HEK293 (cell line): ENCODE results near the gene ARMC12.

Experiments
- CTCF ChIA-PET: fragments of 350-600 bp; formaldehyde crosslinking; extraction: SDS; loops from one replicate; lab custom pipeline; 2021; ENCODE audit warnings: antibody characterized with exemption; lab: Yijun Ruan, JAX
- POLR2A ChIA-PET: fragments of 300-600 bp; formaldehyde crosslinking; extraction: SDS; loops from one replicate; lab custom pipeline; 2020; ENCODE audit warnings: antibody characterized with exemption, inconsistent platforms; lab: Yijun Ruan, JAX
- H3K27ac ChIP-seq: fragments of 200-500 bp; sonication (Bioruptor generic); 2 replicates; pipeline ENCODE4 v1.5.1; 2014; ENCODE audit warnings: low read depth, low read length, control low read depth, inconsistent platforms; ENCODE audit errors: extremely low read depth
- H3K36me3 ChIP-seq, 2 experiments: fragments of 200-500 bp in 1 of 2; sonication (Bioruptor generic) in 1 of 2; 1 replicate in 1 of 2; 2 replicates in 1 of 2; pipeline ENCODE4 v1.5.1; 2014 to 2017; ENCODE audit warnings: inconsistent platforms in 2 of 2, low read length in 2 of 2; ENCODE audit not compliant: control insufficient read depth in 2 of 2, insufficient read depth in 1 of 2
- H3K4me1 ChIP-seq: fragments of 200-500 bp; sonication (Bioruptor generic); 2 replicates; pipeline ENCODE4 v1.5.1; 2014; ENCODE audit warnings: mild to moderate bottlenecking, low read length, inconsistent platforms; ENCODE audit not compliant: control insufficient read depth, insufficient read depth
- H3K4me3 ChIP-seq: 2 replicates; pipeline ENCODE4 v1.5.1; 2011; ENCODE audit warnings: low read depth, mild to moderate bottlenecking, control low read depth, low read length, moderate library complexity
- H3K9me3 ChIP-seq: fragments of 200-500 bp; sonication (Bioruptor generic); 2 replicates; pipeline ENCODE4 v1.5.1; 2014; ENCODE audit warnings: low read depth, low read length, inconsistent platforms; ENCODE audit not compliant: control insufficient read depth, insufficient read depth
- PRDM6 ChIP-seq: fragments of 450-650 bp; formaldehyde crosslinking; IDR thresholded peaks from 2 replicates; pipeline ENCODE4 v1.5.1; 2017; ENCODE audit warnings: missing biosample characterization, missing genetic modification characterization
- YY2 ChIP-seq: fragments of 450-650 bp; formaldehyde crosslinking; IDR thresholded peaks from 2 replicates; pipeline ENCODE4 v1.5.1; 2016; ENCODE audit warnings: missing biosample characterization, missing genetic modification characterization
- ZBTB17 ChIP-seq: fragments of 450-650 bp; formaldehyde crosslinking; IDR thresholded peaks from 2 replicates; pipeline ENCODE4 v1.5.1; 2016; ENCODE audit warnings: missing biosample characterization, missing genetic modification characterization
- ZFHX2 ChIP-seq: fragments of 450-650 bp; formaldehyde crosslinking; conservative IDR thresholded peaks from 2 replicates; pipeline ENCODE4 v1.5.1; 2016; ENCODE audit warnings: missing biosample characterization, missing genetic modification characterization
- ZNF121 ChIP-seq: fragments of 450-650 bp; formaldehyde crosslinking; IDR thresholded peaks from 2 replicates; pipeline ENCODE4 v1.5.1; 2016; ENCODE audit warnings: missing biosample characterization, missing genetic modification characterization
- ZNF146 ChIP-seq: fragments of 450-650 bp; formaldehyde crosslinking; IDR thresholded peaks from 2 replicates; pipeline ENCODE4 v1.5.1; 2016; ENCODE audit warnings: missing biosample characterization, missing genetic modification characterization
- ZNF335 ChIP-seq: fragments of 450-650 bp; formaldehyde crosslinking; conservative IDR thresholded peaks from 2 replicates; pipeline ENCODE4 v1.5.1; 2016; ENCODE audit warnings: missing biosample characterization, missing genetic modification characterization
- ZNF548 ChIP-seq: fragments of 450-650 bp; formaldehyde crosslinking; IDR thresholded peaks from 2 replicates; pipeline ENCODE4 v1.5.1; 2016; ENCODE audit warnings: missing biosample characterization, missing genetic modification characterization
- ZNF639 ChIP-seq: fragments of 450-650 bp; formaldehyde crosslinking; IDR thresholded peaks from 2 replicates; pipeline ENCODE4 v1.5.1; 2016; ENCODE audit warnings: missing biosample characterization, missing genetic modification characterization
- ZSCAN18 ChIP-seq: fragments of 450-650 bp; formaldehyde crosslinking; IDR thresholded peaks from 2 replicates; pipeline ENCODE4 v1.5.1; 2016; ENCODE audit warnings: missing biosample characterization, missing genetic modification characterization
- TF ChIP-seq, protein P1 (sequence below): fragments of 450-650 bp; formaldehyde crosslinking; IDR thresholded peaks from 2 replicates; pipeline ENCODE4 v1.5.1; 2016; ENCODE audit warnings: missing biosample characterization, missing genetic modification characterization
- TF ChIP-seq, protein P2 (sequence below): fragments of 450-650 bp; formaldehyde crosslinking; IDR thresholded peaks from 2 replicates; pipeline ENCODE4 v1.5.0; 2017; ENCODE audit warnings: missing biosample characterization, missing genetic modification characterization, borderline replicate concordance
- TF ChIP-seq, protein P3 (sequence below): fragments of 450-650 bp; formaldehyde crosslinking; IDR thresholded peaks from 2 replicates; pipeline ENCODE4 v1.5.1; 2017; ENCODE audit warnings: missing biosample characterization, missing genetic modification characterization
- TF ChIP-seq, protein P4 (sequence below): fragments of 450-650 bp; formaldehyde crosslinking; IDR thresholded peaks from 2 replicates; pipeline ENCODE4 v1.5.1; 2016; ENCODE audit warnings: missing biosample characterization, missing genetic modification characterization, low read depth

ARMC12 gene

GRCh38 chr6:35751594-35751993, 14.8 kb downstream of the ARMC12 start:
- H3K4me1 ChIP-seq: no peaks in the 10 kb centered on the region
- TF ChIP-seq YY2 (tag by site-specific recombination) (no peak), ZFHX2 (tag by site-specific recombination) (no peak), ZNF121 (tag by site-specific recombination) (no peak), ZNF639 (tag by site-specific recombination) (no peak), PRDM6 (tag by site-specific recombination) (no peak), ZBTB17 (tag by site-specific recombination) (no peak), ZSCAN18 (tag by site-specific recombination) (no peak), ZNF335 (tag by site-specific recombination) (no peak), ZNF146 (tag by site-specific recombination) (no peak), ZNF548 (no peak)
- TF ChIP-seq, protein P1, sequence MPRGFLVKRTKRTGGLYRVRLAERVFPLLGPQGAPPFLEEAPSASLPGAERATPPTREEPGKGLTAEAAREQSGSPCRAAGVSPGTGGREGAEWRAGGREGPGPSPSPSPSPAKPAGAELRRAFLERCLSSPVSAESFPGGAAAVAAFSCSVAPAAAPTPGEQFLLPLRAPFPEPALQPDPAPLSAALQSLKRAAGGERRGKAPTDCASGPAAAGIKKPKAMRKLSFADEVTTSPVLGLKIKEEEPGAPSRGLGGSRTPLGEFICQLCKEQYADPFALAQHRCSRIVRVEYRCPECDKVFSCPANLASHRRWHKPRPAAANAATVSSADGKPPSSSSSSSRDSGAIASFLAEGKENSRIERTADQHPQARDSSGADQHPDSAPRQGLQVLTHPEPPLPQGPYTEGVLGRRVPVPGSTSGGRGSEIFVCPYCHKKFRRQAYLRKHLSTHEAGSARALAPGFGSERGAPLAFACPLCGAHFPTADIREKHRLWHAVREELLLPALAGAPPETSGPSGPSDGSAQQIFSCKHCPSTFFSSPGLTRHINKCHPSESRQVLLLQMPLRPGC: no peak
- TF ChIP-seq, protein P2, sequence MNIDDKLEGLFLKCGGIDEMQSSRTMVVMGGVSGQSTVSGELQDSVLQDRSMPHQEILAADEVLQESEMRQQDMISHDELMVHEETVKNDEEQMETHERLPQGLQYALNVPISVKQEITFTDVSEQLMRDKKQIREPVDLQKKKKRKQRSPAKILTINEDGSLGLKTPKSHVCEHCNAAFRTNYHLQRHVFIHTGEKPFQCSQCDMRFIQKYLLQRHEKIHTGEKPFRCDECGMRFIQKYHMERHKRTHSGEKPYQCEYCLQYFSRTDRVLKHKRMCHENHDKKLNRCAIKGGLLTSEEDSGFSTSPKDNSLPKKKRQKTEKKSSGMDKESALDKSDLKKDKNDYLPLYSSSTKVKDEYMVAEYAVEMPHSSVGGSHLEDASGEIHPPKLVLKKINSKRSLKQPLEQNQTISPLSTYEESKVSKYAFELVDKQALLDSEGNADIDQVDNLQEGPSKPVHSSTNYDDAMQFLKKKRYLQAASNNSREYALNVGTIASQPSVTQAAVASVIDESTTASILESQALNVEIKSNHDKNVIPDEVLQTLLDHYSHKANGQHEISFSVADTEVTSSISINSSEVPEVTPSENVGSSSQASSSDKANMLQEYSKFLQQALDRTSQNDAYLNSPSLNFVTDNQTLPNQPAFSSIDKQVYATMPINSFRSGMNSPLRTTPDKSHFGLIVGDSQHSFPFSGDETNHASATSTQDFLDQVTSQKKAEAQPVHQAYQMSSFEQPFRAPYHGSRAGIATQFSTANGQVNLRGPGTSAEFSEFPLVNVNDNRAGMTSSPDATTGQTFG (tag by site-specific recombination): no peak
- TF ChIP-seq, protein P3, sequence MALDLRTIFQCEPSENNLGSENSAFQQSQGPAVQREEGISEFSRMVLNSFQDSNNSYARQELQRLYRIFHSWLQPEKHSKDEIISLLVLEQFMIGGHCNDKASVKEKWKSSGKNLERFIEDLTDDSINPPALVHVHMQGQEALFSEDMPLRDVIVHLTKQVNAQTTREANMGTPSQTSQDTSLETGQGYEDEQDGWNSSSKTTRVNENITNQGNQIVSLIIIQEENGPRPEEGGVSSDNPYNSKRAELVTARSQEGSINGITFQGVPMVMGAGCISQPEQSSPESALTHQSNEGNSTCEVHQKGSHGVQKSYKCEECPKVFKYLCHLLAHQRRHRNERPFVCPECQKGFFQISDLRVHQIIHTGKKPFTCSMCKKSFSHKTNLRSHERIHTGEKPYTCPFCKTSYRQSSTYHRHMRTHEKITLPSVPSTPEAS (tag by site-specific recombination): no peak
- TF ChIP-seq, protein P4, sequence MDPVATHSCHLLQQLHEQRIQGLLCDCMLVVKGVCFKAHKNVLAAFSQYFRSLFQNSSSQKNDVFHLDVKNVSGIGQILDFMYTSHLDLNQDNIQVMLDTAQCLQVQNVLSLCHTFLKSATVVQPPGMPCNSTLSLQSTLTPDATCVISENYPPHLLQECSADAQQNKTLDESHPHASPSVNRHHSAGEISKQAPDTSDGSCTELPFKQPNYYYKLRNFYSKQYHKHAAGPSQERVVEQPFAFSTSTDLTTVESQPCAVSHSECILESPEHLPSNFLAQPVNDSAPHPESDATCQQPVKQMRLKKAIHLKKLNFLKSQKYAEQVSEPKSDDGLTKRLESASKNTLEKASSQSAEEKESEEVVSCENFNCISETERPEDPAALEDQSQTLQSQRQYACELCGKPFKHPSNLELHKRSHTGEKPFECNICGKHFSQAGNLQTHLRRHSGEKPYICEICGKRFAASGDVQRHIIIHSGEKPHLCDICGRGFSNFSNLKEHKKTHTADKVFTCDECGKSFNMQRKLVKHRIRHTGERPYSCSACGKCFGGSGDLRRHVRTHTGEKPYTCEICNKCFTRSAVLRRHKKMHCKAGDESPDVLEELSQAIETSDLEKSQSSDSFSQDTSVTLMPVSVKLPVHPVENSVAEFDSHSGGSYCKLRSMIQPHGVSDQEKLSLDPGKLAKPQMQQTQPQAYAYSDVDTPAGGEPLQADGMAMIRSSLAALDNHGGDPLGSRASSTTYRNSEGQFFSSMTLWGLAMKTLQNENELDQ (tag by site-specific recombination): no peak
- ChIA-PET CTCF (interaction anchor here (0.5 to 3.2 kb wide), 8 partner anchors 12 to 617 kb away, joined by 3 to 18 read pairs (median 4); partner anchors contain the start of gene ARMC12), POLR2A (no interaction called here)
- H3K27ac ChIP-seq: no peak overlapping the region
- H3K4me3 ChIP-seq: no peak overlapping the region
- H3K9me3 ChIP-seq: no peaks in the 10 kb centered on the region
- no peaks in the 10 kb centered on the region for H3K36me3 ChIP-seq
